ENCODE results near the gene KLLN. TPM values are rescaled to one million over a fixed set of nuclear protein-coding genes. Genes with fewer than 3 reads are reported as not detected.

Gene KLLN
- total and polyA plus RNA-seq, 2 of the 13 experiments (the other 11 are each of a cell fraction or from before 2014, with no cell fraction given) = 0.08 to 0.44 TPM

GRCh38 chr10:87816163-87816897 lies 47.0 kb downstream of the KLLN start:
- 25% methylated on average over 9 of the region's 9 CpGs for WGBS (ENCODE audit: low lambda C conversion rate)
- peak overlapping the region; percentile 94 for H3K4me2 ChIP-seq (ENCODE audit: low read depth, low read length)
- peaks cover 20% of the 10 kb centered on the region; the same call in 1 of the 2 replicates for H4K20me1 ChIP-seq (ENCODE audit: insufficient read depth, low read length)
- peaks cover 32% of the 10 kb centered on the region for H3K4me1 ChIP-seq (ENCODE audit: insufficient read depth, low read length)
- in situ Hi-C loops (cut with HindIII; ENCODE audit: extremely low pct_ligation_motif_present, low pct_unique_long_range_greater_than_20kb) (no loop called here), intact Hi-C loops (cut with micrococcal nuclease; ENCODE audit: unreplicated experiment) (no loop called here)
- DNase-seq (ENCODE audit: low spot score) = no peak
- peaks cover 59% of the 10 kb centered on the region for H3K79me2 ChIP-seq (ENCODE audit: insufficient read depth, low read length)
- H2AFZ ChIP-seq (ENCODE audit: low read length) = no peak overlapping the region
- H3K27me3 ChIP-seq (ENCODE audit: control insufficient read depth in 1 of 2, insufficient read depth in 2 of 2, low read length in 2 of 2) = no peaks in the 10 kb centered on the region; a peak in 1 of 5 replicates
- H3K9me3 ChIP-seq (ENCODE audit: low read length) = no peaks in the 10 kb centered on the region
- POLR2A ChIA-PET = no interaction called here
- CTCF ChIA-PET (ENCODE audit: low intra/inter-chr PET ratio, low total read pairs) = no interaction called here
- H3K27ac ChIP-seq (ENCODE audit: extremely low read length, insufficient read depth, low read length) = peak overlapping the region; percentile 89
- H3K4me3 ChIP-seq (replicated peaks in 1 of 3; ENCODE audit: insufficient read depth in 1 of 3, low read depth in 2 of 3, low read length in 3 of 3) = peak overlapping the region; percentile 76 to 85 (median 78); a peak in 5 of 6 replicates
- H3K36me3 ChIP-seq (replicated peaks in 1 of 2; ENCODE audit: control insufficient read depth in 1 of 2, insufficient read depth in 2 of 2, low read length in 2 of 2) = peaks cover 2 to 13% of the 10 kb centered on the region in 2 experiments; a peak in 2 of 5 replicates
- TF ChIP-seq, protein P1, sequence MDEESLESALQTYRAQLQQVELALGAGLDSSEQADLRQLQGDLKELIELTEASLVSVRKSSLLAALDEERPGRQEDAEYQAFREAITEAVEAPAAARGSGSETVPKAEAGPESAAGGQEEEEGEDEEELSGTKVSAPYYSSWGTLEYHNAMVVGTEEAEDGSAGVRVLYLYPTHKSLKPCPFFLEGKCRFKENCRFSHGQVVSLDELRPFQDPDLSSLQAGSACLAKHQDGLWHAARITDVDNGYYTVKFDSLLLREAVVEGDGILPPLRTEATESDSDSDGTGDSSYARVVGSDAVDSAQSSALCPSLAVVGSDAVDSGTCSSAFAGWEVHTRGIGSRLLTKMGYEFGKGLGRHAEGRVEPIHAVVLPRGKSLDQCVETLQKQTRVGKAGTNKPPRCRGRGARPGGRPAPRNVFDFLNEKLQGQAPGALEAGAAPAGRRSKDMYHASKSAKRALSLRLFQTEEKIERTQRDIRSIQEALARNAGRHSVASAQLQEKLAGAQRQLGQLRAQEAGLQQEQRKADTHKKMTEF (CRISPR knock-in tag; IDR thresholded peaks at IDR 0.05) = no peak
- TF ChIP-seq CEBPB (IDR thresholded peaks at IDR 0.05; ENCODE audit: borderline replicate concordance, low read depth, low read length) (0 out of 2 replicates have a peak, but pooled peaks have one; percentile 23), NONO (IDR thresholded peaks at IDR 0.05) (no peak), NONO (CRISPR knock-in tag; conservative IDR thresholded peaks at IDR 0.05) (no peak), ZNF136 (CRISPR knock-in tag; IDR thresholded peaks at IDR 0.05; ENCODE audit: low read depth) (no peak), SMARCC2 (IDR thresholded peaks at IDR 0.05) (no peak)
- TF ChIP-seq, protein P2, sequence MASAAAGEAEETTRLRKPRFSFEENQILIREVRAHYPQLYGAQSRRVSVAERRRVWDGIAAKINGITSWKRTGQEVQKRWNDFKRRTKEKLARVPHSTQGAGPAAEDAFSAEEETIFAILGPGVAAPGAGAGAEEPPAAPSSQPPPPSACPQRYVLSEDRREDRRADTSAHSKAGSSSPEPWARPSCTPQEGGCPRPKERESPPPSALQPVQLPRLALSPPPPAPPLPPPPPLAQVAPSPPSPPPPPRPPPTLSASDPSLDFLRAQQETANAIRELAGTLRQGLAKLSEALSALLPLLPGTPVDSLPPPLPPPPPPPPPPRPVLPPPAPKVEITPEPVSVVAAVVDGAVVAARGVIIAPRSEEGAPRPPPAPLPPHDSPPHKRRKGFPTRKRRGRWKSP (CRISPR knock-in tag; IDR thresholded peaks at IDR 0.05) = no peak
- no peak for FAIRE-seq
- no TSS peak for BruUV-seq (replicated peaks)
- no peak for ATAC-seq
- H3K9ac ChIP-seq (ENCODE audit: insufficient read depth, low read depth, low read length) = peak overlapping the region; percentile 90

Small RNA genes within 50 kb of the gene (small RNA-seq; reads per million reads assigned to genes)
- 0 reads per million in 3 experiments for gene RN7SL78P (ENCODE audit: insufficient read depth in 2 of 3, insufficient read length in 3 of 3, low read depth in 2 of 3, low replicate concordance in 1 of 3)

Other genes with a start within 250 kb of the KLLN start
- gene PAPSS2, start 203.7 kb downstream of the KLLN start, total RNA-seq (2016; rRNA removed; fragmentation: Illumina TruSeq; extraction: Trizol) = 0.11 and 0.17 TPM in 2 replicates
- 0.12 and 0.21 TPM in 2 replicates for gene PAPSS2, start 203.7 kb downstream of the KLLN start, polyA plus RNA-seq (2011; rRNA removed)
- 23.2 and 28.2 TPM in 2 replicates for gene ATAD1, start 45.3 kb downstream of the KLLN start, total RNA-seq (2016; rRNA removed; fragmentation: Illumina TruSeq; extraction: Trizol)
- gene ATAD1, start 45.3 kb downstream of the KLLN start, polyA plus RNA-seq (2011; rRNA removed) = 13.2 and 14.9 TPM in 2 replicates
- gene PTEN, start 92 bp upstream of the KLLN start, total RNA-seq (2016; rRNA removed; fragmentation: Illumina TruSeq; extraction: Trizol) = 53.4 and 61.3 TPM in 2 replicates
- gene PTEN, start 92 bp upstream of the KLLN start, polyA plus RNA-seq (2011; rRNA removed) = 21.4 and 30.3 TPM in 2 replicates

All from HepG2 (cell line).